DND-41 (cell line): ENCODE measurements around the gene XRCC6.
"Not testable (repeated sequence)": the region's sequence is repeated elsewhere in the genome, so short reads cannot be mapped to it uniquely, and the experiment has no call there.

Experiments used
- ATAC-seq: fragments of 200-7000 bp; cut with Tn5 transposase; 3 replicates; pipeline ENCODE4 v1.9.1; 2021; ENCODE audit warnings: low read depth; ENCODE audit not compliant: insufficient read depth
- DNase-seq: peaks from one replicate; pipeline ENCODE4 v3.0.0-alpha.2; 2020
- H2AFZ ChIP-seq: 2 replicates; pipeline ENCODE4 v1.6.0; 2012; ENCODE audit warnings: low read depth, low read length
- H3K27ac ChIP-seq: 2 replicates; pipeline ENCODE4 v1.5.1; 2012; ENCODE audit warnings: low read length, inconsistent platforms
- H3K27me3 ChIP-seq: fragments of 200-600 bp; sonication (generic); 2 replicates; pipeline ENCODE4 v1.6.0; 2012; ENCODE audit warnings: low read length, mild to moderate bottlenecking, inconsistent platforms; ENCODE audit not compliant: insufficient read depth, poor library complexity
- H3K36me3 ChIP-seq: 2 replicates; pipeline ENCODE4 v1.5.1; 2012; ENCODE audit warnings: low read length, inconsistent platforms; ENCODE audit not compliant: insufficient read depth
- H3K4me1 ChIP-seq: 2 replicates; pipeline ENCODE4 v1.5.1; 2012; ENCODE audit warnings: mild to moderate bottlenecking, low read length; ENCODE audit not compliant: insufficient read depth
- H3K4me2 ChIP-seq: 2 replicates; pipeline ENCODE4 v1.6.0; 2012; ENCODE audit warnings: mild to moderate bottlenecking, moderate library complexity, low read length, inconsistent platforms; ENCODE audit not compliant: insufficient read depth
- H3K4me3 ChIP-seq, 2 experiments: fragments of 200-600 bp in 1 of 2; shearing (Covaris generic) in 1 of 2; 2 replicates each; pipeline ENCODE4 v1.5.1; 2012 to 2016; ENCODE audit warnings: inconsistent platforms in 2 of 2, low read length in 2 of 2, mild to moderate bottlenecking in 2 of 2, low read depth in 1 of 2, moderate library complexity in 1 of 2
- H3K79me2 ChIP-seq: 2 replicates; pipeline ENCODE4 v1.6.0; 2012; ENCODE audit warnings: low read length, inconsistent platforms; ENCODE audit not compliant: insufficient read depth
- H3K9ac ChIP-seq: 2 replicates; pipeline ENCODE4 v1.6.0; 2012; ENCODE audit warnings: low read depth, mild to moderate bottlenecking, inconsistent platforms, low read length, moderate library complexity
- H3K9me3 ChIP-seq: 2 replicates; pipeline ENCODE4 v1.5.1; 2012; ENCODE audit warnings: low read length, moderate library complexity, mild to moderate bottlenecking, inconsistent platforms; ENCODE audit not compliant: insufficient read depth, severe bottlenecking
- H4K20me1 ChIP-seq: 2 replicates; pipeline ENCODE4 v1.6.0; 2012; ENCODE audit warnings: low read length; ENCODE audit not compliant: insufficient read depth
- CTCF ChIP-seq: IDR thresholded peaks from 2 replicates; pipeline ENCODE4 v1.5.1; 2012; ENCODE audit warnings: borderline replicate concordance, low read length, moderate library complexity, mild to moderate bottlenecking; ENCODE audit not compliant: poor library complexity, severe bottlenecking; ENCODE audit errors: extremely low read depth
- EZH2 ChIP-seq: IDR thresholded peaks from 3 replicates; pipeline ENCODE4 v1.6.1; 2012; ENCODE audit warnings: borderline replicate concordance, low read depth, mild to moderate bottlenecking, moderate library complexity, low read length, inconsistent platforms; ENCODE audit not compliant: severe bottlenecking

The XRCC6 gene

GRCh38 chr22:41621911-41622179, 750 bp downstream of the XRCC6 start:
- ATAC-seq = no peak

GRCh38 chr22:41625577-41625976, 4.5 kb downstream of the XRCC6 start:
- TF ChIP-seq EZH2 (no peak), CTCF (no peak)
- no peak overlapping the region for H3K4me3 ChIP-seq
- ATAC-seq = no peak
- peaks cover 86% of the 10 kb centered on the region for H3K79me2 ChIP-seq
- peaks cover 29% of the 10 kb centered on the region for H4K20me1 ChIP-seq
- H3K27me3 ChIP-seq = no peaks in the 10 kb centered on the region
- H3K4me1 ChIP-seq = peaks cover 19% of the 10 kb centered on the region
- peaks cover 78% of the 10 kb centered on the region for H3K36me3 ChIP-seq
- H3K9ac ChIP-seq = no peak overlapping the region
- no peak overlapping the region for H3K27ac ChIP-seq
- DNase-seq = no peak
- no peak overlapping the region for H2AFZ ChIP-seq
- no peaks in the 10 kb centered on the region for H3K9me3 ChIP-seq
- no peak overlapping the region for H3K4me2 ChIP-seq

More at GRCh38 chr22:41621911-41622179, 750 bp downstream of the XRCC6 start:
- Histone ChIP-seq H3K4me3 (peak overlapping the region; percentile 64 to 97), H2AFZ (peak overlapping the region; percentile 97; the same call in 1 of the 2 replicates), H3K4me1 (peaks cover 34% of the 10 kb centered on the region), H3K27ac (peak overlapping the region; percentile 98), H3K27me3 (no peaks in the 10 kb centered on the region), H3K36me3 (peaks cover 42% of the 10 kb centered on the region), H3K4me2 (peak overlapping the region; percentile 98), H3K79me2 (peaks cover 64% of the 10 kb centered on the region), H4K20me1 (peaks cover 16% of the 10 kb centered on the region), H3K9me3 (no peaks in the 10 kb centered on the region), H3K9ac (peak overlapping the region; percentile 92)
- TF ChIP-seq EZH2 (no peak), CTCF (no peak)
- no peak for DNase-seq

- DNase-seq, H3K27ac ChIP-seq, H3K9ac ChIP-seq, H3K4me1 ChIP-seq, H3K4me3 ChIP-seq, H3K27me3 ChIP-seq, ATAC-seq, H3K9me3 ChIP-seq, H3K4me2 ChIP-seq, H2AFZ ChIP-seq: not testable (repeated sequence)
- Histone ChIP-seq H3K36me3 (peaks cover 85% of the 10 kb centered on the region), H3K79me2 (peaks cover 80% of the 10 kb centered on the region), H4K20me1 (peaks cover 41% of the 10 kb centered on the region)
Observed at GRCh38 chr22:41631115-41631514, 10.0 kb downstream of the XRCC6 start.

- Histone ChIP-seq H3K36me3 (peaks cover 86% of the 10 kb centered on the region), H3K79me2 (peaks cover 80% of the 10 kb centered on the region), H4K20me1 (peaks cover 45% of the 10 kb centered on the region)
- ATAC-seq, H3K4me2 ChIP-seq, H3K27me3 ChIP-seq, DNase-seq, H2AFZ ChIP-seq, H3K9ac ChIP-seq, H3K4me3 ChIP-seq, H3K4me1 ChIP-seq, H3K27ac ChIP-seq, H3K9me3 ChIP-seq: not testable (repeated sequence)
Observed at GRCh38 chr22:41631615-41632014, 10.5 kb downstream of the XRCC6 start.

GRCh38 chr22:41634610-41635009, 13.5 kb downstream of the XRCC6 start:
- not testable (repeated sequence) for H2AFZ ChIP-seq, H3K27ac ChIP-seq, H3K9me3 ChIP-seq, H3K4me1 ChIP-seq, H3K4me2 ChIP-seq, H3K4me3 ChIP-seq, ATAC-seq, H3K9ac ChIP-seq, H3K27me3 ChIP-seq, DNase-seq
- Histone ChIP-seq H4K20me1 (peaks cover 37% of the 10 kb centered on the region), H3K36me3 (peaks cover 85% of the 10 kb centered on the region), H3K79me2 (peaks cover 66% of the 10 kb centered on the region)
